Fibroblast of the conjunctiva (primary cell): ENCODE measurements around the gene FBXO28.
"Not testable (repeated sequence)": the region's sequence is repeated elsewhere in the genome, so short reads cannot be mapped to it uniquely, and the experiment has no call there.

ENCODE experiments used
- DNase-seq: peaks from one replicate; pipeline ENCODE4 v3.0.0-alpha.2; 2010; ENCODE audit warnings: low read depth

FBXO28 gene

GRCh38 chr1:224113918-224114786, at the start of gene FBXO28:
Gene FBXO28, plus strand, starts transcription at chr1:224114111. Its CDS starts 19 bp downstream, at chr1:224114130.
- peak; percentile 87 for DNase-seq

GRCh38 chr1:224064150-224064549, 49.8 kb upstream of the FBXO28 start:
- DNase-seq, result no peak

- no peak for DNase-seq
Measured at GRCh38 chr1:224065455-224065854, 48.5 kb upstream of the FBXO28 start.

GRCh38 chr1:224067207-224067606, 46.7 kb upstream of the FBXO28 start:
- no peak for DNase-seq

GRCh38 chr1:224067621-224068457, 46.1 kb upstream of the FBXO28 start:
- no peak for DNase-seq

GRCh38 chr1:224068458-224069072, 45.3 kb upstream of the FBXO28 start:
- no peak for DNase-seq

GRCh38 chr1:224069138-224069537, 44.8 kb upstream of the FBXO28 start:
- DNase-seq, result no peak

- DNase-seq, result no peak
Measured at GRCh38 chr1:224070521-224070920, 43.4 kb upstream of the FBXO28 start.

- no peak for DNase-seq
Measured at GRCh38 chr1:224076407-224076806, 37.5 kb upstream of the FBXO28 start.

GRCh38 chr1:224079644-224080043, 34.3 kb upstream of the FBXO28 start:
- not testable (repeated sequence) for DNase-seq

GRCh38 chr1:224080115-224080774, 33.7 kb upstream of the FBXO28 start:
- no peak for DNase-seq

GRCh38 chr1:224081604-224082003, 32.3 kb upstream of the FBXO28 start:
- DNase-seq, result no peak

GRCh38 chr1:224082146-224082545, 31.8 kb upstream of the FBXO28 start:
- no peak for DNase-seq

- DNase-seq, result no peak
Measured at GRCh38 chr1:224084867-224085266, 29.0 kb upstream of the FBXO28 start.

GRCh38 chr1:224085421-224086108, 28.3 kb upstream of the FBXO28 start:
- DNase-seq, result no peak

GRCh38 chr1:224087286-224087794, 26.6 kb upstream of the FBXO28 start:
- no peak for DNase-seq

GRCh38 chr1:224089583-224089982, 24.3 kb upstream of the FBXO28 start:
- DNase-seq, result no peak

GRCh38 chr1:224090116-224090515, 23.8 kb upstream of the FBXO28 start:
- no peak for DNase-seq

GRCh38 chr1:224092111-224092510, 21.8 kb upstream of the FBXO28 start:
- DNase-seq, result no peak

GRCh38 chr1:224092601-224093000, 21.3 kb upstream of the FBXO28 start:
- DNase-seq, result no peak

- DNase-seq, result no peak
Measured at GRCh38 chr1:224095339-224095738, 18.6 kb upstream of the FBXO28 start.
